SK-N-SH (cell line): ENCODE data around the gene UHMK1. TPM values are rescaled to one million over a fixed set of nuclear protein-coding genes. Genes with fewer than 3 reads are reported as not detected.
"Not testable (repeated sequence)": the region's sequence is repeated elsewhere in the genome, so short reads cannot be mapped to it uniquely, and the experiment has no call there.

Source experiments
- CTCF ChIA-PET: fragments of 300-600, 350-600 bp; formaldehyde crosslinking; extraction: SDS; loops from one replicate; lab custom pipeline; 2021; lab: Yijun Ruan, JAX
- POLR2A ChIA-PET: fragments of 350-600 bp; sonication (Branson Sonifier 250); formaldehyde crosslinking; extraction: SDS; loops from one replicate; lab custom pipeline; 2020; ENCODE audit warnings: antibody characterized with exemption, inconsistent platforms; lab: Yijun Ruan, JAX
- DNase-seq: peaks from one replicate; pipeline ENCODE4 v3.0.0; 2012
- H2AFZ ChIP-seq: fragments of 200-600 bp; sonication (generic); 2 replicates; pipeline ENCODE4 v1.8.1; 2016; ENCODE audit warnings: antibody characterized with exemption, mild to moderate bottlenecking, low read depth
- H3F3A ChIP-seq: fragments of 200-600 bp; sonication (generic); replicated peaks from 2 replicates; pipeline ENCODE3; 2016; ENCODE audit warnings: antibody characterized with exemption, mild to moderate bottlenecking; ENCODE audit not compliant: insufficient read depth
- H3K27ac ChIP-seq, 2 experiments: fragments of 200-500 bp in 1 of 2; fragments of 200-600 bp in 1 of 2; sonication (Bioruptor generic) in 1 of 2; sonication (generic), shearing (Covaris generic) in 1 of 2; 2 replicates each; pipeline versions ENCODE4 v1.5.1 to v1.6.1; 2014 to 2016; ENCODE audit warnings: low read depth in 2 of 2, inconsistent platforms in 1 of 2, low read length in 1 of 2, mild to moderate bottlenecking in 1 of 2, mixed read lengths in 1 of 2
- H3K27me3 ChIP-seq: fragments of 200-600 bp; sonication (generic), shearing (Covaris generic); 2 replicates; pipeline ENCODE4 v1.6.1; 2016; ENCODE audit warnings: mixed run types; ENCODE audit not compliant: insufficient read depth
- H3K36me3 ChIP-seq, 2 experiments: fragments of 200-500 bp in 1 of 2; fragments of 200-600 bp in 1 of 2; sonication (Bioruptor generic) in 1 of 2; sonication (generic) in 1 of 2; replicated peaks in 1 of 2; 2 replicates each; pipeline versions ENCODE3 to v1.5.1; 2014 to 2016; ENCODE audit warnings: low read length in 1 of 2, mild to moderate bottlenecking in 1 of 2; ENCODE audit not compliant: insufficient read depth in 2 of 2, control insufficient read depth in 1 of 2
- H3K4me1 ChIP-seq, 2 experiments: fragments of 200-500 bp in 1 of 2; fragments of 200-600 bp in 1 of 2; sonication (Bioruptor generic) in 1 of 2; sonication (generic), shearing (Covaris generic) in 1 of 2; 2 replicates each; pipeline versions ENCODE4 v1.5.1 to v1.6.1; 2014 to 2016; ENCODE audit warnings: low read depth in 1 of 2, low read length in 1 of 2, mixed run types in 1 of 2; ENCODE audit not compliant: insufficient read depth in 2 of 2, control insufficient read depth in 1 of 2
- H3K4me2 ChIP-seq: fragments of 200-600 bp; sonication (generic), shearing (Covaris generic); 2 replicates; pipeline ENCODE4 v1.6.1; 2017; ENCODE audit warnings: mixed run types
- H3K4me3 ChIP-seq, 2 experiments: fragments of 200-500 bp in 1 of 2; fragments of 200-600 bp in 1 of 2; sonication (Bioruptor generic) in 1 of 2; sonication (generic), shearing (Covaris generic) in 1 of 2; 2 replicates each; pipeline versions ENCODE4 v1.5.1 to v1.8.1; 2014 to 2016; ENCODE audit warnings: low read depth in 2 of 2, inconsistent platforms in 1 of 2, low read length in 1 of 2, mild to moderate bottlenecking in 1 of 2, mixed read lengths in 1 of 2, moderate library complexity in 1 of 2
- H3K79me2 ChIP-seq: fragments of 200-600 bp; sonication (generic); 2 replicates; pipeline ENCODE4 v1.8.1; 2017; ENCODE audit warnings: mild to moderate bottlenecking; ENCODE audit not compliant: insufficient read depth
- H3K9ac ChIP-seq: fragments of 200-600 bp; sonication (generic); 2 replicates; pipeline ENCODE4 v1.6.1; 2017; ENCODE audit warnings: mixed run types
- H3K9me2 ChIP-seq: fragments of 200-600 bp; sonication (generic); 2 replicates; pipeline ENCODE4 v1.6.1; 2017; ENCODE audit warnings: mixed run types
- H3K9me3 ChIP-seq: fragments of 200-600 bp; sonication (generic); 2 replicates; pipeline ENCODE4 v1.6.1; 2017; ENCODE audit warnings: mixed run types, mild to moderate bottlenecking, moderate library complexity
- H4K20me1 ChIP-seq: fragments of 200-600 bp; sonication (generic); 2 replicates; pipeline ENCODE4 v1.6.1; 2017; ENCODE audit warnings: mild to moderate bottlenecking, mixed run types; ENCODE audit not compliant: insufficient read depth
- CHD2 ChIP-seq: fragments of 150-350 bp; IDR thresholded peaks from 2 replicates; pipeline ENCODE4 v1.6.1; 2018; ENCODE audit warnings: low read length; ENCODE audit not compliant: partially characterized antibody
- ELF1 ChIP-seq: IDR thresholded peaks from 2 replicates; pipeline ENCODE4 v1.4.0; 2012
- FOXM1 ChIP-seq: IDR thresholded peaks from 2 replicates; pipeline ENCODE4 v1.4.0; 2012; ENCODE audit warnings: low read depth, mild to moderate bottlenecking
- TAF1 ChIP-seq: IDR thresholded peaks from 2 replicates; pipeline ENCODE4 v1.6.1; 2012; ENCODE audit warnings: low read depth, mild to moderate bottlenecking, low read length, moderate library complexity, borderline replicate concordance
- WGBS: methylation state at CpG from one replicate; pipeline ENCODE4 v1.1.6; 2017; ENCODE audit warnings: low lambda C conversion rate; 5-methylcytosine and 5-hydroxymethylcytosine counted together
- polyA plus RNA-seq, 3 experiments: library from polyadenylated mRNA; depleted of rRNA; stranded (reverse); fragments of >200 nt; gene quantifications; 2 replicates each; pipeline ENCODE4 v1.2.3, GENCODE V29; 2012
- TF ChIP-seq, protein P1 (sequence below): IDR thresholded peaks from 2 replicates; pipeline ENCODE4 v1.6.1; 2012; ENCODE audit warnings: mild to moderate bottlenecking, low read depth, low read length, moderate library complexity
- TF ChIP-seq, protein P2 (sequence below): IDR thresholded peaks from 2 replicates; pipeline ENCODE4; 2012
- TF ChIP-seq, protein P3 (sequence below): fragments of 150-350 bp; IDR thresholded peaks from 2 replicates; pipeline ENCODE4 v1.6.1; 2016; ENCODE audit warnings: mild to moderate bottlenecking, low read depth, low read length
- TF ChIP-seq, protein P4 (sequence below): IDR thresholded peaks from 2 replicates; pipeline ENCODE4 v1.4.0; 2012; ENCODE audit warnings: low read depth

The UHMK1 gene
- polyA plus RNA-seq, 1 of the 3 experiments (the other 2 are of a cell fraction) = 7.4 TPM

DNA sequence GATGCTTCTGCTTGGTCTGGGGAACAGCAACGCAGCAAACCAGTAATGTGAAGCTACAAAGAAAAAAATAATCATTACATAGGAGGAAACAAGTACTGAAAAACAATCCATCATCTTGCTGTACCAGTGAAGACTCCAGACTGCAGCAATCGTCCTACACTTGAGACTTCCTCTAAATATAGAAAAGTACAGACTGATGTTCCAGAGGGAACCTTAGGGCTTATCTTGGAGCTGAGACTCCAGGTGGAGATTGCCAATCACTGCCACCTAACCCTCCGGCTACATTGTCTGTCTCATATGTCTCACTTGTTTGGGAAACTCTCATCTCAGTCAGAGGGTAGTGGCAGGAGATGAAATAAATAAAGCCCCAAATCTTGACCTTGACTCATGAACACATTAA, 9.4 kb upstream of the UHMK1 start (continued):
- TF ChIP-seq, protein P1, sequence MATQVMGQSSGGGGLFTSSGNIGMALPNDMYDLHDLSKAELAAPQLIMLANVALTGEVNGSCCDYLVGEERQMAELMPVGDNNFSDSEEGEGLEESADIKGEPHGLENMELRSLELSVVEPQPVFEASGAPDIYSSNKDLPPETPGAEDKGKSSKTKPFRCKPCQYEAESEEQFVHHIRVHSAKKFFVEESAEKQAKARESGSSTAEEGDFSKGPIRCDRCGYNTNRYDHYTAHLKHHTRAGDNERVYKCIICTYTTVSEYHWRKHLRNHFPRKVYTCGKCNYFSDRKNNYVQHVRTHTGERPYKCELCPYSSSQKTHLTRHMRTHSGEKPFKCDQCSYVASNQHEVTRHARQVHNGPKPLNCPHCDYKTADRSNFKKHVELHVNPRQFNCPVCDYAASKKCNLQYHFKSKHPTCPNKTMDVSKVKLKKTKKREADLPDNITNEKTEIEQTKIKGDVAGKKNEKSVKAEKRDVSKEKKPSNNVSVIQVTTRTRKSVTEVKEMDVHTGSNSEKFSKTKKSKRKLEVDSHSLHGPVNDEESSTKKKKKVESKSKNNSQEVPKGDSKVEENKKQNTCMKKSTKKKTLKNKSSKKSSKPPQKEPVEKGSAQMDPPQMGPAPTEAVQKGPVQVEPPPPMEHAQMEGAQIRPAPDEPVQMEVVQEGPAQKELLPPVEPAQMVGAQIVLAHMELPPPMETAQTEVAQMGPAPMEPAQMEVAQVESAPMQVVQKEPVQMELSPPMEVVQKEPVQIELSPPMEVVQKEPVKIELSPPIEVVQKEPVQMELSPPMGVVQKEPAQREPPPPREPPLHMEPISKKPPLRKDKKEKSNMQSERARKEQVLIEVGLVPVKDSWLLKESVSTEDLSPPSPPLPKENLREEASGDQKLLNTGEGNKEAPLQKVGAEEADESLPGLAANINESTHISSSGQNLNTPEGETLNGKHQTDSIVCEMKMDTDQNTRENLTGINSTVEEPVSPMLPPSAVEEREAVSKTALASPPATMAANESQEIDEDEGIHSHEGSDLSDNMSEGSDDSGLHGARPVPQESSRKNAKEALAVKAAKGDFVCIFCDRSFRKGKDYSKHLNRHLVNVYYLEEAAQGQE = no peak
- TF ChIP-seq FOXM1 = no peak
- TF ChIP-seq TAF1 = no peak
- TF ChIP-seq, protein P2, sequence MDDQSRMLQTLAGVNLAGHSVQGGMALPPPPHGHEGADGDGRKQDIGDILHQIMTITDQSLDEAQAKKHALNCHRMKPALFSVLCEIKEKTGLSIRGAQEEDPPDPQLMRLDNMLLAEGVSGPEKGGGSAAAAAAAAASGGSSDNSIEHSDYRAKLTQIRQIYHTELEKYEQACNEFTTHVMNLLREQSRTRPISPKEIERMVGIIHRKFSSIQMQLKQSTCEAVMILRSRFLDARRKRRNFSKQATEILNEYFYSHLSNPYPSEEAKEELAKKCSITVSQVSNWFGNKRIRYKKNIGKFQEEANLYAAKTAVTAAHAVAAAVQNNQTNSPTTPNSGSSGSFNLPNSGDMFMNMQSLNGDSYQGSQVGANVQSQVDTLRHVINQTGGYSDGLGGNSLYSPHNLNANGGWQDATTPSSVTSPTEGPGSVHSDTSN = no peak
- TF ChIP-seq ELF1 = no peak

DNA sequence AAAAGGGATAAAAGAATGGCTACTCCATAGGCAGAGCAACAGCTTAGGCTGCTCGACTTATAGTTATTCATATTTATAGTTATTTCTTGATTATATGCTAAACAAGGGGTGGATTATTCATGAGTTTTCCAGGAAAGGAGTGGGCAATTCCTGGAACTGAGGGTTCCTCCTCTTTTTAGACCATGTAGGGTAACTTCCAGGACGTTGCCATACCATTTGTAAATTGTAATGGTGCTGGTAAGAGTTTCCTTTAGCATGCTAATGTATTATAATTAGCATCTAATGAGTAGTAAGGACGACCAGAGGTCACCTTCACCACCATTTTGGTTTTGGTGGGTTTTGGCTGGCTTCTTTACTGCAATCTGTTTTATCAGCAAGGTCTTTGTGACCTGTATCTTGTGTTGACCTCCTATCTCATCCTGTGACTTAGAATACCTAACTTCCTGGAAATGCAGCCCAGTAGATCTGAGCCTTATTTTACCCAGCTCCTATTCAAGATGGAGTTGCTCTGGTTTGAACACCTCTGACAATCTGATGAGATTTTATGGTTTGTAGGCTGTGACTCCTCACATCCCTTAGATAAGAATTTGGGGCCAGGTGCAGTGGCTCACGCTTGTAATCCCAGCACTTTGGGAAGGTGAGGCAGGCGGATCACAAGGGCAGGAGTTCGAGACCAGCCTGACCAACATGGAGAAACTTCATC, 1.9 kb upstream of the UHMK1 start:
- CTCF ChIA-PET, H3K27ac ChIP-seq, H3K36me3 ChIP-seq, H3K9me2 ChIP-seq, H3F3A ChIP-seq, POLR2A ChIA-PET, H2AFZ ChIP-seq, H3K4me2 ChIP-seq, DNase-seq, H3K9me3 ChIP-seq, H3K4me3 ChIP-seq, H3K9ac ChIP-seq, H3K27me3 ChIP-seq, H4K20me1 ChIP-seq: not testable (repeated sequence)
- Histone ChIP-seq H3K4me1 (peaks cover 7 to 15% of the 10 kb centered on the region in 2 experiments; a peak in 3 of 4 replicates), H3K79me2 (peaks cover 39% of the 10 kb centered on the region)
- WGBS = 36% methylated on average over 6 of the region's 6 CpGs

DNA sequence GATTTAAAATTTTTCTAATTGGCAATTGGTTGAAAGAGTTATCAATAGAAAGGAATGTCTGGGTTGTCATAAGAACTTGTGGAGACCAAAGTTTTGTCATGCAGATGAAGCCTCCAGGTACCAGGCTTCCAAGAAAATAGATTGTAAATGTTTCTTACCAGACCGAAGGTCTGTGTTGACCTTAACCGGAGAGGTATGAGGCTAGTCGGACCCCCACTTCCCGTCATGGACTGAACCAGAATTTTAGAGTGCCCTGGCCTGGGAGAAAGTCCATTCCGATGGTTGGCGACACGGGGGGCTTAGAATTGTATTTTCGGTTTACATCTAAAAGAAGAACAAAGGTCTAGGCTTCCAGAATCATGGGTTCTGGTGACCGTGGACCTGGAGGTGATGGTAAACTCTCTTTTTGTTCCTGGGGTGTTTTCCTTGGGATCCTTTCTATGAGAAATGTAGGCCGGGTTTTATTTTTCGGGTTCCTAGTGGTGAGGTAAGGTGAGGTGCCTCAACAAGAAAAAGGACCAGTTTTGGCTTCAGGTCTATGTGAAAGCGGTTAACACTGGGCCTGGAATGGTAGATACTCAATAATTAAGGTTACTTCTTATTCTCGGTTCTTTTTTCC, 405 bp upstream of the UHMK1 start:
- H3K27ac ChIP-seq = peak overlapping the region; percentile 23 to 75; a peak in 3 of 4 replicates
- H3K79me2 ChIP-seq = peaks cover 52% of the 10 kb centered on the region
- H3K4me2 ChIP-seq = peak overlapping the region; percentile 93
- peak overlapping the region; percentile 94; the same call in 1 of the 2 replicates for H3K9ac ChIP-seq
- H3K9me2 ChIP-seq = no peaks in the 10 kb centered on the region
- no peaks in the 10 kb centered on the region for H3K27me3 ChIP-seq
- no peak for DNase-seq
- WGBS = 64% methylated on average over 13 of the region's 13 CpGs
- TF ChIP-seq CHD2 = no peak
- TF ChIP-seq, protein P2 = no peak
- TF ChIP-seq, protein P3, sequence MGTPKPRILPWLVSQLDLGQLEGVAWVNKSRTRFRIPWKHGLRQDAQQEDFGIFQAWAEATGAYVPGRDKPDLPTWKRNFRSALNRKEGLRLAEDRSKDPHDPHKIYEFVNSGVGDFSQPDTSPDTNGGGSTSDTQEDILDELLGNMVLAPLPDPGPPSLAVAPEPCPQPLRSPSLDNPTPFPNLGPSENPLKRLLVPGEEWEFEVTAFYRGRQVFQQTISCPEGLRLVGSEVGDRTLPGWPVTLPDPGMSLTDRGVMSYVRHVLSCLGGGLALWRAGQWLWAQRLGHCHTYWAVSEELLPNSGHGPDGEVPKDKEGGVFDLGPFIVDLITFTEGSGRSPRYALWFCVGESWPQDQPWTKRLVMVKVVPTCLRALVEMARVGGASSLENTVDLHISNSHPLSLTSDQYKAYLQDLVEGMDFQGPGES = no peak
- TF ChIP-seq, protein P4, sequence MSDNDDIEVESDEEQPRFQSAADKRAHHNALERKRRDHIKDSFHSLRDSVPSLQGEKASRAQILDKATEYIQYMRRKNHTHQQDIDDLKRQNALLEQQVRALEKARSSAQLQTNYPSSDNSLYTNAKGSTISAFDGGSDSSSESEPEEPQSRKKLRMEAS = no peak
- POLR2A ChIA-PET = no interaction called here
- H3K4me1 ChIP-seq = peaks cover 7 to 18% of the 10 kb centered on the region in 2 experiments; a peak in 3 of 4 replicates
- peaks cover 14% of the 10 kb centered on the region for H3F3A ChIP-seq
- peak overlapping the region; percentile 100 for H2AFZ ChIP-seq
- H3K9me3 ChIP-seq = no peaks in the 10 kb centered on the region
- peaks cover 21 to 22% of the 10 kb centered on the region in 2 experiments for H3K36me3 ChIP-seq
- CTCF ChIA-PET = no interaction called here
- peak overlapping the region; percentile 85 to 97 for H3K4me3 ChIP-seq
- H4K20me1 ChIP-seq = no peaks in the 10 kb centered on the region; the same call in 1 of the 2 replicates
